WTC11 (cell line): ENCODE data around the gene IQCE. TPM values are rescaled to one million over a fixed set of nuclear protein-coding genes. Genes with fewer than 3 reads are reported as not detected.

ENCODE experiments used
- ATAC-seq: fragments of 200-7000 bp; cut with Tn5 transposase; 2 replicates; pipeline ENCODE4 v1.10.0; 2021; ENCODE audit warnings: mild to moderate bottlenecking, moderate library complexity
- CTCF ChIA-PET: fragments of 300-600 bp; sonication (Branson Sonifier 250); formaldehyde crosslinking; loops from one replicate; lab custom pipeline; 2021; ENCODE audit warnings: antibody characterized with exemption; lab: Charles Lee
- POLR2A ChIA-PET: fragments of 350-600 bp; sonication (Branson Sonifier 250); formaldehyde crosslinking; loops from one replicate; lab custom pipeline; 2021; ENCODE audit warnings: antibody characterized with exemption; lab: Charles Lee
- DNase-seq: peaks from one replicate; pipeline ENCODE4 v3.0.0; 2021; ENCODE audit warnings: low spot score
- H3K27ac Mint-ChIP-seq: 2 replicates; pipeline ENCODE4 v1.8.0; 2021; ENCODE audit warnings: mixed read lengths
- H3K27me3 Mint-ChIP-seq: 2 replicates; pipeline ENCODE4 v1.8.0; 2021; ENCODE audit warnings: low read depth, mild to moderate bottlenecking, moderate library complexity, mixed read lengths
- H3K36me3 Mint-ChIP-seq: 2 replicates; pipeline ENCODE4 v1.8.0; 2021; ENCODE audit warnings: mixed read lengths
- H3K4me1 Mint-ChIP-seq: 2 replicates; pipeline ENCODE4 v1.8.0; 2022; ENCODE audit warnings: mixed read lengths
- H3K4me3 Mint-ChIP-seq: 2 replicates; pipeline ENCODE4 v1.8.0; 2021; ENCODE audit warnings: mild to moderate bottlenecking, moderate library complexity, mixed read lengths
- H3K9me3 Mint-ChIP-seq: 2 replicates; pipeline ENCODE4 v1.8.0; 2021; ENCODE audit warnings: mixed read lengths
- GABPB1 ChIP-seq: sonication (generic); formaldehyde crosslinking; IDR thresholded peaks from 2 replicates; pipeline ENCODE4 v1.8.1; 2023; ENCODE audit warnings: mild to moderate bottlenecking, missing genetic modification reagents
- IRF1 ChIP-seq: sonication (generic); formaldehyde crosslinking; IDR thresholded peaks from 2 replicates; pipeline ENCODE4 v1.8.0; 2023; ENCODE audit warnings: missing genetic modification reagents
- IRF2 ChIP-seq: sonication (generic); formaldehyde crosslinking; IDR thresholded peaks from 2 replicates; pipeline ENCODE4 v1.8.0; 2022; ENCODE audit warnings: low read depth, missing genetic modification reagents, borderline replicate concordance
- OVOL2 ChIP-seq: fragments of 250-450 bp; sonication (Bioruptor Pico); IDR thresholded peaks from 2 replicates; pipeline ENCODE4 v1.9.0; 2021; ENCODE audit warnings: mild to moderate bottlenecking, borderline replicate concordance
- SMAD3 ChIP-seq: sonication (generic); formaldehyde crosslinking; IDR thresholded peaks from 2 replicates; pipeline ENCODE4 v1.8.0; 2022; ENCODE audit warnings: missing genetic modification reagents, mild to moderate bottlenecking, borderline replicate concordance
- STAT6 ChIP-seq: sonication (generic); formaldehyde crosslinking; conservative IDR thresholded peaks from 2 replicates; pipeline ENCODE4 v1.8.1; 2023; ENCODE audit warnings: mild to moderate bottlenecking, low read depth, missing genetic modification reagents, moderate library complexity
- ZNF232 ChIP-seq: sonication (generic); formaldehyde crosslinking; IDR thresholded peaks from 2 replicates; pipeline ENCODE4 v1.8.0; 2022; ENCODE audit warnings: mild to moderate bottlenecking, missing genetic modification reagents
- ZNF396 ChIP-seq: fragments of 250-450 bp; sonication (Bioruptor Pico); IDR thresholded peaks from 2 replicates; pipeline ENCODE4 v1.8.0; 2021; ENCODE audit warnings: mild to moderate bottlenecking, moderate library complexity, borderline replicate concordance
- ZNF416 ChIP-seq: fragments of 250-450 bp; sonication (Bioruptor Pico); IDR thresholded peaks from 2 replicates; pipeline ENCODE4 v1.9.0; 2021; ENCODE audit warnings: mild to moderate bottlenecking, inconsistent platforms
- ZNF423 ChIP-seq: fragments of 250-450 bp; sonication (Bioruptor Pico); IDR thresholded peaks from 2 replicates; pipeline ENCODE4 v2.1.2; 2022; ENCODE audit warnings: mild to moderate bottlenecking, moderate library complexity
- ZNF512 ChIP-seq: sonication (generic); formaldehyde crosslinking; IDR thresholded peaks from 2 replicates; pipeline ENCODE4 v1.8.1; 2022; ENCODE audit warnings: missing genetic modification reagents, borderline replicate concordance
- total RNA-seq: library from RNA; stranded (reverse); gene quantifications from 3 replicates; pipeline ENCODE4 v1.2.3, GENCODE V29; 2021
- TF ChIP-seq, protein P1 (sequence below): fragments of 250-450 bp; sonication (Bioruptor Pico); IDR thresholded peaks from 2 replicates; pipeline ENCODE4 v1.9.0; 2021; ENCODE audit warnings: mild to moderate bottlenecking, borderline replicate concordance
- TF ChIP-seq, protein P2 (sequence below): sonication (generic); formaldehyde crosslinking; IDR thresholded peaks from 2 replicates; pipeline ENCODE4 v1.8.1; 2023; ENCODE audit warnings: mild to moderate bottlenecking, missing genetic modification reagents

Gene IQCE
- total RNA-seq, 1 experiment from 2014 or later: 4.4 TPM

DNA sequence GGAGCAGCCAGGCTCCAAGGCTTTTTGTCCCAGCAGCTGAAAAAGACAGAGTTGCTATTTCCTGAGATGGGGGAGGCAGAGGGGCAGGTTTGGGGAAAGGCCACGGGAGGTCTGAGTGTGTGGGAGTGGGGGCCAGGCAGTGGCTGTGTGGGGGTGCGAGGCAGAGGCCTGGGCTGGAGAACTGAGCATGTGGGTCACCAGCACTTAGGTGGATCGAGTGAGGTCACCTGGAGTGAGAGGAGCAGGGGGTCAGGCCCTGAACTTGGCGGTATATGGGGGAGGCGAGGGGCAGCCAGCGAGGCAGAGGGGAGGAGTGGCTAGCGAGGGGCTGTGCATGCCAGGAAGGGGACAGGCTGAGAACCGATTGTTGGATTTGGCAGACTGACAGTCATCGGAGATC is 28.4 kb downstream of the IQCE start:
- Mint-ChIP-seq H3K27ac (peak overlapping the region; percentile 53; the same call in 1 of the 2 replicates), H3K27me3 (no peaks in the 10 kb centered on the region), H3K4me3 (no peak overlapping the region), H3K36me3 (0 out of 2 replicates have a peak, but pooled peaks cover 3% of the 10 kb centered on the region), H3K9me3 (no peaks in the 10 kb centered on the region), H3K4me1 (peaks cover 16% of the 10 kb centered on the region)
- POLR2A ChIA-PET: no interaction called here
- DNase-seq (no peak), ATAC-seq (no peak)
- CTCF ChIA-PET: interaction anchor here (1.0 to 2.4 kb wide), 3 partner anchors 8 to 136 kb away, joined by 3 to 11 read pairs (median 4); no protein-coding TSS in a partner anchor
- TF ChIP-seq ZNF512: no peak

DNA sequence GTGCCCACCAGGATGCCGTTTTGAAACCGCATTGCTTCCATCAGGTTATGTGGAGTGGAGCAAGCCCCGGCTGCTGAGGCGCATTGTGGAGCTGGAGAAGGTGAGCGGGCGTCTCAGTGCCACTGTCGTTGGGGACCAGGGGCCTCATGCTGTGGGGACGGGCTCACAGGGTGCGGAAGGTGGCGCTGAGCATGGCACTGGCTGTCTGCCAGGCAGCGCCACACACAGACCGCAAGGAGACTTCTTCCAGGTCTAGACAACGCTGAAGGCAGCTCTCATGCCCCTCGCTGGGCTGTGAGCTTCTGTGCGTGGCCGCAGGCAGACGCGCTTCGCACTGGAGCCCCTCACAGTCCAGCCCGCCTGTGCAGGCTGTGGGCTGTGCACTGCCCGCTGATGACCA is 29.0 kb downstream of the IQCE start:
- Mint-ChIP-seq H3K4me1 (peaks cover 14% of the 10 kb centered on the region), H3K4me3 (no peak overlapping the region), H3K36me3 (0 out of 2 replicates have a peak, but pooled peaks cover 3% of the 10 kb centered on the region), H3K27me3 (no peaks in the 10 kb centered on the region), H3K27ac (no peak overlapping the region; the same call in 1 of the 2 replicates), H3K9me3 (no peaks in the 10 kb centered on the region)
- ATAC-seq: no peak
- ChIA-PET CTCF (interaction anchor here (0.6 to 1.4 kb wide), 2 partner anchors 9 to 37 kb away, joined by 3 read pairs; no protein-coding TSS in a partner anchor), POLR2A (interaction anchor here (0.6 kb wide), 1 partner anchor 13 kb away, joined by 3 read pairs; no protein-coding TSS in a partner anchor)
- TF ChIP-seq STAT6 (CRISPR knock-in tag) (no peak), IRF1 (CRISPR knock-in tag) (no peak), ZNF396 (CRISPR knock-in tag) (no peak), ZNF232 (CRISPR knock-in tag) (no peak), SMAD3 (CRISPR knock-in tag) (no peak), ZNF416 (no peak)
- TF ChIP-seq, protein P1, sequence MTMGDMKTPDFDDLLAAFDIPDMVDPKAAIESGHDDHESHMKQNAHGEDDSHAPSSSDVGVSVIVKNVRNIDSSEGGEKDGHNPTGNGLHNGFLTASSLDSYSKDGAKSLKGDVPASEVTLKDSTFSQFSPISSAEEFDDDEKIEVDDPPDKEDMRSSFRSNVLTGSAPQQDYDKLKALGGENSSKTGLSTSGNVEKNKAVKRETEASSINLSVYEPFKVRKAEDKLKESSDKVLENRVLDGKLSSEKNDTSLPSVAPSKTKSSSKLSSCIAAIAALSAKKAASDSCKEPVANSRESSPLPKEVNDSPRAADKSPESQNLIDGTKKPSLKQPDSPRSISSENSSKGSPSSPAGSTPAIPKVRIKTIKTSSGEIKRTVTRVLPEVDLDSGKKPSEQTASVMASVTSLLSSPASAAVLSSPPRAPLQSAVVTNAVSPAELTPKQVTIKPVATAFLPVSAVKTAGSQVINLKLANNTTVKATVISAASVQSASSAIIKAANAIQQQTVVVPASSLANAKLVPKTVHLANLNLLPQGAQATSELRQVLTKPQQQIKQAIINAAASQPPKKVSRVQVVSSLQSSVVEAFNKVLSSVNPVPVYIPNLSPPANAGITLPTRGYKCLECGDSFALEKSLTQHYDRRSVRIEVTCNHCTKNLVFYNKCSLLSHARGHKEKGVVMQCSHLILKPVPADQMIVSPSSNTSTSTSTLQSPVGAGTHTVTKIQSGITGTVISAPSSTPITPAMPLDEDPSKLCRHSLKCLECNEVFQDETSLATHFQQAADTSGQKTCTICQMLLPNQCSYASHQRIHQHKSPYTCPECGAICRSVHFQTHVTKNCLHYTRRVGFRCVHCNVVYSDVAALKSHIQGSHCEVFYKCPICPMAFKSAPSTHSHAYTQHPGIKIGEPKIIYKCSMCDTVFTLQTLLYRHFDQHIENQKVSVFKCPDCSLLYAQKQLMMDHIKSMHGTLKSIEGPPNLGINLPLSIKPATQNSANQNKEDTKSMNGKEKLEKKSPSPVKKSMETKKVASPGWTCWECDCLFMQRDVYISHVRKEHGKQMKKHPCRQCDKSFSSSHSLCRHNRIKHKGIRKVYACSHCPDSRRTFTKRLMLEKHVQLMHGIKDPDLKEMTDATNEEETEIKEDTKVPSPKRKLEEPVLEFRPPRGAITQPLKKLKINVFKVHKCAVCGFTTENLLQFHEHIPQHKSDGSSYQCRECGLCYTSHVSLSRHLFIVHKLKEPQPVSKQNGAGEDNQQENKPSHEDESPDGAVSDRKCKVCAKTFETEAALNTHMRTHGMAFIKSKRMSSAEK (CRISPR knock-in tag): no peak
- no peak for DNase-seq

DNA sequence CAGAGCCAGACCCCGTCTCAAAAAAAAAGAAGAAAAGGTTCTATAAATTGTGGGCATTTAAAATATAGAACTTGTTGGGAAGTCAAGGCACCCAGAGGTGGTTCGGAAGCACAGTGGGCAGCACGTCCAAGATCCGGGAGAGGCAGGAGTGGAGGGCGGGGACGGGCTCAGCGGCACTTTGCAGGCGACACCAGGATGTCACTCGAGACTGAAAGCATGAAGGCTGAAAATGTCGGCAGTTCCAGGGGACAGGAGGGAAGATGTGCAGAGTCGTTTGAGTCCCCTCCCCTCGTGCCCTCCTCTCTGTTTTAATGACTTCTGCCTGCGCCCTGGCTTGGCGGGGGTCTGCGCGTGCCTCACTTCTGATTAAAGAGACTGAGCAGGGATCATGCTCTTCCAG is 30.6 kb downstream of the IQCE start:
- CTCF ChIA-PET: interaction anchor here (1.2 to 3.5 kb wide), 4 partner anchors 20 to 138 kb away, joined by 5 to 11 read pairs (median 7); no protein-coding TSS in a partner anchor
- H3K36me3 Mint-ChIP-seq: 0 out of 2 replicates have a peak, but pooled peaks cover 3% of the 10 kb centered on the region
- no peak for TF ChIP-seq ZNF423 (CRISPR knock-in tag)
- TF ChIP-seq, protein P2, sequence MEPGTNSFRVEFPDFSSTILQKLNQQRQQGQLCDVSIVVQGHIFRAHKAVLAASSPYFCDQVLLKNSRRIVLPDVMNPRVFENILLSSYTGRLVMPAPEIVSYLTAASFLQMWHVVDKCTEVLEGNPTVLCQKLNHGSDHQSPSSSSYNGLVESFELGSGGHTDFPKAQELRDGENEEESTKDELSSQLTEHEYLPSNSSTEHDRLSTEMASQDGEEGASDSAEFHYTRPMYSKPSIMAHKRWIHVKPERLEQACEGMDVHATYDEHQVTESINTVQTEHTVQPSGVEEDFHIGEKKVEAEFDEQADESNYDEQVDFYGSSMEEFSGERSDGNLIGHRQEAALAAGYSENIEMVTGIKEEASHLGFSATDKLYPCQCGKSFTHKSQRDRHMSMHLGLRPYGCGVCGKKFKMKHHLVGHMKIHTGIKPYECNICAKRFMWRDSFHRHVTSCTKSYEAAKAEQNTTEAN: no peak
- no peak for TF ChIP-seq IRF1 (CRISPR knock-in tag)
- TF ChIP-seq SMAD3 (CRISPR knock-in tag): no peak
- no peak for TF ChIP-seq GABPB1 (CRISPR knock-in tag)
- TF ChIP-seq IRF2: no peak
- TF ChIP-seq, protein P1 (CRISPR knock-in tag): no peak
- no peak for TF ChIP-seq OVOL2 (CRISPR knock-in tag)

More for the DNA sequence above, 30.6 kb downstream of the IQCE start:
- Mint-ChIP-seq H3K9me3 (no peaks in the 10 kb centered on the region), H3K4me3 (no peak overlapping the region), H3K4me1 (peaks cover 11% of the 10 kb centered on the region), H3K27ac (no peak overlapping the region), H3K27me3 (no peaks in the 10 kb centered on the region)
- ATAC-seq: no peak
- no peak for DNase-seq
- POLR2A ChIA-PET: no interaction called here
